ENCODE results near the gene COPB1.

The COPB1 gene
- 86.9 to 98.2 (median 96.3) reads per million in 3 donors for total RNA-seq

- H3K27me3 ChIP-seq (replicated peaks; ENCODE audit: control insufficient read depth, insufficient read depth, low read length, poor library complexity, severe bottlenecking) = no peaks in the 10 kb centered on the region
- peak; percentile 87 to 89 (median 88) for DNase-seq
- peak within 1 kb of the TSS; percentile 83 for H3K4me3 ChIP-seq (ENCODE audit: insufficient read depth, low read depth, low read length, poor library complexity, severe bottlenecking)
- H3K27ac ChIP-seq (ENCODE audit: insufficient read depth, low read length, poor library complexity, severe bottlenecking) = peak within 1 kb of the TSS; percentile 82
- no peaks in the 10 kb centered on the region for H3K9me3 ChIP-seq (ENCODE audit: control insufficient read depth, low read length)
- peaks cover 18% of the 10 kb centered on the region for H3K36me3 ChIP-seq (ENCODE audit: control insufficient read depth, insufficient read depth, low read length)
- H3K4me1 ChIP-seq (ENCODE audit: control insufficient read depth, insufficient read depth, low read length, poor library complexity, severe bottlenecking) = peaks cover 9% of the 10 kb centered on the region
Measured at GRCh38 chr11:14499560-14500180, at the start of gene COPB1. COPB1 (minus strand) TSS chr11:14499811; CDS start chr11:14498928, 883 bp downstream.

GRCh38 chr11:14547440-14547839 is 47.8 kb upstream of the COPB1 start:
- H3K27me3 ChIP-seq (replicated peaks; ENCODE audit: control insufficient read depth, insufficient read depth, low read length, poor library complexity, severe bottlenecking) = no peaks in the 10 kb centered on the region
- no peaks in the 10 kb centered on the region for H3K36me3 ChIP-seq (ENCODE audit: control insufficient read depth, insufficient read depth, low read length)
- H3K4me3 ChIP-seq (ENCODE audit: insufficient read depth, low read depth, low read length, poor library complexity, severe bottlenecking) = no peak overlapping the region
- no peaks in the 10 kb centered on the region for H3K4me1 ChIP-seq (ENCODE audit: control insufficient read depth, insufficient read depth, low read length, poor library complexity, severe bottlenecking)
- DNase-seq = no peak
- no peak overlapping the region for H3K27ac ChIP-seq (ENCODE audit: insufficient read depth, low read length, poor library complexity, severe bottlenecking)
- H3K9me3 ChIP-seq (ENCODE audit: control insufficient read depth, low read length) = no peaks in the 10 kb centered on the region

- Histone ChIP-seq H3K4me3 (ENCODE audit: insufficient read depth, low read depth, low read length, poor library complexity, severe bottlenecking) (no peak overlapping the region), H3K9me3 (ENCODE audit: control insufficient read depth, low read length) (no peaks in the 10 kb centered on the region), H3K27ac (ENCODE audit: insufficient read depth, low read length, poor library complexity, severe bottlenecking) (no peak overlapping the region), H3K36me3 (ENCODE audit: control insufficient read depth, insufficient read depth, low read length) (no peaks in the 10 kb centered on the region), H3K4me1 (ENCODE audit: control insufficient read depth, insufficient read depth, low read length, poor library complexity, severe bottlenecking) (no peaks in the 10 kb centered on the region), H3K27me3 (replicated peaks; ENCODE audit: control insufficient read depth, insufficient read depth, low read length, poor library complexity, severe bottlenecking) (no peaks in the 10 kb centered on the region)
- no peak for DNase-seq
Measured at GRCh38 chr11:14546672-14547071, 47.1 kb upstream of the COPB1 start.

GRCh38 chr11:14544611-14545010 is 45.0 kb upstream of the COPB1 start:
- Histone ChIP-seq H3K4me1 (ENCODE audit: control insufficient read depth, insufficient read depth, low read length, poor library complexity, severe bottlenecking) (no peaks in the 10 kb centered on the region), H3K4me3 (ENCODE audit: insufficient read depth, low read depth, low read length, poor library complexity, severe bottlenecking) (no peak overlapping the region), H3K27ac (ENCODE audit: insufficient read depth, low read length, poor library complexity, severe bottlenecking) (no peak overlapping the region), H3K9me3 (ENCODE audit: control insufficient read depth, low read length) (no peaks in the 10 kb centered on the region), H3K36me3 (ENCODE audit: control insufficient read depth, insufficient read depth, low read length) (no peaks in the 10 kb centered on the region), H3K27me3 (replicated peaks; ENCODE audit: control insufficient read depth, insufficient read depth, low read length, poor library complexity, severe bottlenecking) (no peaks in the 10 kb centered on the region)
- DNase-seq = no peak

- H3K9me3 ChIP-seq (ENCODE audit: control insufficient read depth, low read length) = no peaks in the 10 kb centered on the region
- DNase-seq = no peak
Measured at GRCh38 chr11:14543260-14543659, 43.6 kb upstream of the COPB1 start.

GRCh38 chr11:14542324-14542723 is 42.7 kb upstream of the COPB1 start:
- Histone ChIP-seq H3K27me3 (replicated peaks; ENCODE audit: control insufficient read depth, insufficient read depth, low read length, poor library complexity, severe bottlenecking) (no peaks in the 10 kb centered on the region), H3K36me3 (ENCODE audit: control insufficient read depth, insufficient read depth, low read length) (no peaks in the 10 kb centered on the region), H3K4me3 (ENCODE audit: insufficient read depth, low read depth, low read length, poor library complexity, severe bottlenecking) (no peak overlapping the region), H3K4me1 (ENCODE audit: control insufficient read depth, insufficient read depth, low read length, poor library complexity, severe bottlenecking) (no peaks in the 10 kb centered on the region), H3K27ac (ENCODE audit: insufficient read depth, low read length, poor library complexity, severe bottlenecking) (no peak overlapping the region), H3K9me3 (ENCODE audit: control insufficient read depth, low read length) (no peaks in the 10 kb centered on the region)
- DNase-seq = no peak

More at GRCh38 chr11:14543260-14543659, 43.6 kb upstream of the COPB1 start:
- Histone ChIP-seq H3K4me3 (ENCODE audit: insufficient read depth, low read depth, low read length, poor library complexity, severe bottlenecking) (no peak overlapping the region), H3K36me3 (ENCODE audit: control insufficient read depth, insufficient read depth, low read length) (no peaks in the 10 kb centered on the region), H3K4me1 (ENCODE audit: control insufficient read depth, insufficient read depth, low read length, poor library complexity, severe bottlenecking) (no peaks in the 10 kb centered on the region), H3K27me3 (replicated peaks; ENCODE audit: control insufficient read depth, insufficient read depth, low read length, poor library complexity, severe bottlenecking) (no peaks in the 10 kb centered on the region), H3K27ac (ENCODE audit: insufficient read depth, low read length, poor library complexity, severe bottlenecking) (no peak overlapping the region)

- Histone ChIP-seq H3K27me3 (replicated peaks; ENCODE audit: control insufficient read depth, insufficient read depth, low read length, poor library complexity, severe bottlenecking) (no peaks in the 10 kb centered on the region), H3K4me1 (ENCODE audit: control insufficient read depth, insufficient read depth, low read length, poor library complexity, severe bottlenecking) (no peaks in the 10 kb centered on the region), H3K27ac (ENCODE audit: insufficient read depth, low read length, poor library complexity, severe bottlenecking) (no peak overlapping the region), H3K36me3 (ENCODE audit: control insufficient read depth, insufficient read depth, low read length) (no peaks in the 10 kb centered on the region), H3K4me3 (ENCODE audit: insufficient read depth, low read depth, low read length, poor library complexity, severe bottlenecking) (no peak overlapping the region), H3K9me3 (ENCODE audit: control insufficient read depth, low read length) (no peaks in the 10 kb centered on the region)
- no peak for DNase-seq
Measured at GRCh38 chr11:14541192-14541947, 41.8 kb upstream of the COPB1 start.

GRCh38 chr11:14539982-14540421 is 40.4 kb upstream of the COPB1 start:
- no peaks in the 10 kb centered on the region for H3K4me1 ChIP-seq (ENCODE audit: control insufficient read depth, insufficient read depth, low read length, poor library complexity, severe bottlenecking)
- DNase-seq = no peak
- no peaks in the 10 kb centered on the region for H3K9me3 ChIP-seq (ENCODE audit: control insufficient read depth, low read length)
- no peaks in the 10 kb centered on the region for H3K27me3 ChIP-seq (replicated peaks; ENCODE audit: control insufficient read depth, insufficient read depth, low read length, poor library complexity, severe bottlenecking)
- no peak overlapping the region for H3K4me3 ChIP-seq (ENCODE audit: insufficient read depth, low read depth, low read length, poor library complexity, severe bottlenecking)
- no peaks in the 10 kb centered on the region for H3K36me3 ChIP-seq (ENCODE audit: control insufficient read depth, insufficient read depth, low read length)
- H3K27ac ChIP-seq (ENCODE audit: insufficient read depth, low read length, poor library complexity, severe bottlenecking) = no peak overlapping the region

GRCh38 chr11:14538926-14539554 is 39.4 kb upstream of the COPB1 start:
- H3K4me1 ChIP-seq (ENCODE audit: control insufficient read depth, insufficient read depth, low read length, poor library complexity, severe bottlenecking) = no peaks in the 10 kb centered on the region

More at GRCh38 chr11:14538926-14539554, 39.4 kb upstream of the COPB1 start:
- no peak overlapping the region for H3K4me3 ChIP-seq (ENCODE audit: insufficient read depth, low read depth, low read length, poor library complexity, severe bottlenecking)
- no peaks in the 10 kb centered on the region for H3K27me3 ChIP-seq (replicated peaks; ENCODE audit: control insufficient read depth, insufficient read depth, low read length, poor library complexity, severe bottlenecking)
- no peak for DNase-seq
- no peaks in the 10 kb centered on the region for H3K9me3 ChIP-seq (ENCODE audit: control insufficient read depth, low read length)
- H3K36me3 ChIP-seq (ENCODE audit: control insufficient read depth, insufficient read depth, low read length) = no peaks in the 10 kb centered on the region
- H3K27ac ChIP-seq (ENCODE audit: insufficient read depth, low read length, poor library complexity, severe bottlenecking) = no peak overlapping the region

Data from effector memory CD4-positive, alpha-beta T cell (primary cell).